Measurements from ENCODE around the gene ACOT4.

Gene ACOT4

DNA sequence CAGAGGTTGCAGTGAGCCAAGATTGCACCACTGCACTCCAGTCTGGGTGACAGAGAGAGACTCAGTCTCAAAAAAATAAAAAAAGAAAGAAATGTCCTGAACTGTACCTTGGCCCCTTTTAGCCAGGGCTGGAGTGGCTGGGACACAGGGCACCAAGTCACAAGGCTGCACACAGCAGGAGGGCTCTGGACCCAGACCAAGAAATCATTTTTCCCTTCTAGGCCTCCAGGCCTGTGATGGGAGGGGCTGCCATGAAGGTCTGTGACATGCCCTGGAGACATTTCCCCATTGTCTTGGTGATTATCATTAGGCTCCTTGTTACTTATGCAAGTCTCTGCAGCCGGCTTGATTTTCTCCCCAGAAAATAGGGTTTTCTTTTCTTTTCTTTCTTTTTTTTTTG lies 15.6 kb downstream of the ACOT4 start:
- no peak for DNase-seq (ENCODE audit: extremely low spot score)
- no peak for TF ChIP-seq FOXK2 (IDR thresholded peaks at IDR 0.05)
- no peak for TF ChIP-seq FOXM1 (IDR thresholded peaks at IDR 0.05; ENCODE audit: borderline replicate concordance)
- no peak for TF ChIP-seq ELF4 (IDR thresholded peaks at IDR 0.05)
- TF ChIP-seq HDGF (IDR thresholded peaks at IDR 0.05; ENCODE audit: borderline replicate concordance), result no peak
- no peak for TF ChIP-seq BHLHE40 (IDR thresholded peaks at IDR 0.05; ENCODE audit: borderline replicate concordance)
- TF ChIP-seq, protein P1, sequence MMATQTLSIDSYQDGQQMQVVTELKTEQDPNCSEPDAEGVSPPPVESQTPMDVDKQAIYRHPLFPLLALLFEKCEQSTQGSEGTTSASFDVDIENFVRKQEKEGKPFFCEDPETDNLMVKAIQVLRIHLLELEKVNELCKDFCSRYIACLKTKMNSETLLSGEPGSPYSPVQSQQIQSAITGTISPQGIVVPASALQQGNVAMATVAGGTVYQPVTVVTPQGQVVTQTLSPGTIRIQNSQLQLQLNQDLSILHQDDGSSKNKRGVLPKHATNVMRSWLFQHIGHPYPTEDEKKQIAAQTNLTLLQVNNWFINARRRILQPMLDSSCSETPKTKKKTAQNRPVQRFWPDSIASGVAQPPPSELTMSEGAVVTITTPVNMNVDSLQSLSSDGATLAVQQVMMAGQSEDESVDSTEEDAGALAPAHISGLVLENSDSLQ (IDR thresholded peaks at IDR 0.05), result no peak
- TF ChIP-seq ZNF384 (IDR thresholded peaks at IDR 0.05), result no peak
- TF ChIP-seq LEF1 (IDR thresholded peaks at IDR 0.05; ENCODE audit: borderline replicate concordance), result no peak
- no peak for TF ChIP-seq ARNT (IDR thresholded peaks at IDR 0.05)
- TF ChIP-seq CTBP1 (IDR thresholded peaks at IDR 0.05; ENCODE audit: borderline replicate concordance), result no peak
- no peak for TF ChIP-seq FOXA1 (IDR thresholded peaks at IDR 0.05)
- no peak for TF ChIP-seq TARDBP (IDR thresholded peaks at IDR 0.05)
- CTCF ChIA-PET, result no interaction called here
- POLR2A ChIA-PET, result no interaction called here

DNA sequence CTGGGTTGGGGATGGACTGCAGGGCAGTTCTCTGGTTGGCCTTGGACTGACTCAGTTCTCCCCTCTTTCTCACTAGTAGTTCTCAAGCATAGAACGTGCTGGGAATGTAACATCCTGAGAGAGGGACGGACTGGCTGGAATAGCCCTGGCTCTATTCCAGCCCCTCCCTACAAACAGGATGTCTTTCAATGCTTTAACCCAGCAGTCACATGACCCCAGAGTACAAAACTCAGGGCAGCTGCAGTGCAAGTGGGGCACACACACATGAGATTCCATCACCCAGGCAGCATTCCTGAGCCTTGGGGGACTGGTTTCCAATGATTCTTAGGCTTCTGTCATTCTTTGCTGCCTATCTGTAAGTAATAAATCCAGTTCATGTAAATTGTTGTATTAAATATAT lies 19.0 kb downstream of the ACOT4 start:
- TF ChIP-seq SP1 (IDR thresholded peaks at IDR 0.05) (no peak), LEF1 (IDR thresholded peaks at IDR 0.05; ENCODE audit: borderline replicate concordance) (no peak)
- TF ChIP-seq, protein P1 (IDR thresholded peaks at IDR 0.05), result no peak
- POLR2A ChIA-PET, result no interaction called here
- CTCF ChIA-PET, result no interaction called here
- DNase-seq (ENCODE audit: extremely low spot score), result no peak

GRCh38 chr14:73612339-73613045 lies 20.8 kb downstream of the ACOT4 start, which contains the start of gene ACOT6:
Gene ACOT6 (plus strand): TSS chr14:73612517. CDS start chr14:73612572, 55 bp downstream.
- peak; percentile 84 for DNase-seq (ENCODE audit: extremely low spot score)

GRCh38 chr14:73613046-73613383 lies 21.3 kb downstream of the ACOT4 start:
- ChIA-PET POLR2A (interaction anchor here (0.9 to 2.4 kb wide), 6 partner anchors 9 to 44 kb away, joined by 3 to 15 read pairs (median 6); partner anchors contain the start of genes ACOT2 and DNAL1), CTCF (interaction anchor here (0.9 to 2.1 kb wide), 3 partner anchors 21 to 123 kb away, joined by 3 to 9 read pairs (median 5); no protein-coding TSS in a partner anchor)
- DNase-seq (ENCODE audit: extremely low spot score), result no peak

More at GRCh38 chr14:73612339-73613045, 20.8 kb downstream of the ACOT4 start, which contains the start of gene ACOT6:
- CTCF ChIA-PET, result interaction anchor here (0.7 to 2.1 kb wide), 4 partner anchors 21 to 122 kb away, joined by 3 to 9 read pairs (median 4); no protein-coding TSS in a partner anchor
- TF ChIP-seq LEF1 (IDR thresholded peaks at IDR 0.05; ENCODE audit: borderline replicate concordance) (no peak), SP1 (IDR thresholded peaks at IDR 0.05) (no peak), ZNF384 (IDR thresholded peaks at IDR 0.05) (no peak), CTBP1 (IDR thresholded peaks at IDR 0.05; ENCODE audit: borderline replicate concordance) (no peak), ARNT (IDR thresholded peaks at IDR 0.05) (no peak), ELF4 (IDR thresholded peaks at IDR 0.05) (no peak), TARDBP (IDR thresholded peaks at IDR 0.05) (no peak), HDGF (IDR thresholded peaks at IDR 0.05; ENCODE audit: borderline replicate concordance) (no peak), FOXM1 (IDR thresholded peaks at IDR 0.05; ENCODE audit: borderline replicate concordance) (no peak), L3MBTL2 (conservative IDR thresholded peaks at IDR 0.05) (no peak), NFRKB (IDR thresholded peaks at IDR 0.05) (no peak), FOXK2 (IDR thresholded peaks at IDR 0.05) (no peak), SUZ12 (IDR thresholded peaks at IDR 0.05) (no peak), BHLHE40 (IDR thresholded peaks at IDR 0.05; ENCODE audit: borderline replicate concordance) (no peak), FOXA1 (IDR thresholded peaks at IDR 0.05) (no peak)
- TF ChIP-seq, protein P1 (IDR thresholded peaks at IDR 0.05), result no peak
- POLR2A ChIA-PET, result interaction anchor here (0.9 to 2.4 kb wide), 6 partner anchors 8 to 43 kb away, joined by 3 to 15 read pairs (median 6); partner anchors contain the start of genes ACOT2 and DNAL1

DNA sequence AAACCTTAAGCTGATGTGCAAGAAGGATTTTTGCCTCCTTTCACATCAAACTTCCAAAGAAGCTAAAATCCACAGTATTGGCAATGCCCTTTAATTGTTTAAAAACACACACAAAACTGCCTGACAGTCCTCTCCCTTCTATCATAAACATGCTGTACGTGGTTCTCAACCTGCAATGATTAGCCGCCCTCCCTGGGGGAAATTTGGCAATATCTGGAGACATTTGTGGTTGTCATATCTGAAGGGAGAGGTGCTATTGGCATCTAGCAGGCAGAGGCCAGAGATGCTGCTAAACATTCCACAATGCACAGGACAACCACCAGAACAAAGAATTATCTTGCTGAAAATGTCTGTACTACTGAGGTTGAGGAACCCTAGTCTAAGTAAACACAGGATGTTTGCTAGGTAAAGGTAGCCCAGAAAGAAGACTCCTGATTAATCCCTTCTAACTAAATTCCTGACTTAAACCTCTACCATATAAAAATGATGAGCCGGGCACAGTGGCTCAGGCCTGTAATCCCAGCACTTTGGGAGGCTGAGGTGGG lies 21.8 kb downstream of the ACOT4 start:
- POLR2A ChIA-PET, result interaction anchor here (0.9 to 2.4 kb wide), 4 partner anchors 9 to 44 kb away, joined by 3 to 15 read pairs (median 7); partner anchors contain the start of genes ACOT2 and DNAL1

More at GRCh38 chr14:73613046-73613383, 21.3 kb downstream of the ACOT4 start:
- TF ChIP-seq NFRKB (IDR thresholded peaks at IDR 0.05), result no peak
- no peak for TF ChIP-seq LEF1 (IDR thresholded peaks at IDR 0.05; ENCODE audit: borderline replicate concordance)
- TF ChIP-seq SP1 (IDR thresholded peaks at IDR 0.05), result no peak
- TF ChIP-seq, protein P1 (IDR thresholded peaks at IDR 0.05), result no peak
- TF ChIP-seq BHLHE40 (IDR thresholded peaks at IDR 0.05; ENCODE audit: borderline replicate concordance), result no peak
- no peak for TF ChIP-seq ARNT (IDR thresholded peaks at IDR 0.05)
- TF ChIP-seq FOXK2 (IDR thresholded peaks at IDR 0.05), result no peak
- no peak for TF ChIP-seq ELF4 (IDR thresholded peaks at IDR 0.05)
- no peak for TF ChIP-seq ZNF384 (IDR thresholded peaks at IDR 0.05)
- no peak for TF ChIP-seq FOXM1 (IDR thresholded peaks at IDR 0.05; ENCODE audit: borderline replicate concordance)
- no peak for TF ChIP-seq HDGF (IDR thresholded peaks at IDR 0.05; ENCODE audit: borderline replicate concordance)
- no peak for TF ChIP-seq SUZ12 (IDR thresholded peaks at IDR 0.05)

More for the DNA sequence above, 21.8 kb downstream of the ACOT4 start:
- CTCF ChIA-PET, result interaction anchor here (0.9 to 2.1 kb wide), 3 partner anchors 20 to 123 kb away, joined by 3 to 9 read pairs (median 5); no protein-coding TSS in a partner anchor
- TF ChIP-seq CTBP1 (IDR thresholded peaks at IDR 0.05; ENCODE audit: borderline replicate concordance) (no peak), NFRKB (IDR thresholded peaks at IDR 0.05) (no peak), BHLHE40 (IDR thresholded peaks at IDR 0.05; ENCODE audit: borderline replicate concordance) (no peak), HDGF (IDR thresholded peaks at IDR 0.05; ENCODE audit: borderline replicate concordance) (no peak), ZNF384 (IDR thresholded peaks at IDR 0.05) (no peak), SUZ12 (IDR thresholded peaks at IDR 0.05) (no peak), L3MBTL2 (conservative IDR thresholded peaks at IDR 0.05) (no peak), ARNT (IDR thresholded peaks at IDR 0.05) (no peak), ELF4 (IDR thresholded peaks at IDR 0.05) (no peak), FOXM1 (IDR thresholded peaks at IDR 0.05; ENCODE audit: borderline replicate concordance) (no peak), FOXK2 (IDR thresholded peaks at IDR 0.05) (no peak), FOXA1 (IDR thresholded peaks at IDR 0.05) (no peak), LEF1 (IDR thresholded peaks at IDR 0.05; ENCODE audit: borderline replicate concordance) (no peak), SP1 (IDR thresholded peaks at IDR 0.05) (no peak), TARDBP (IDR thresholded peaks at IDR 0.05) (no peak)
- TF ChIP-seq, protein P1 (IDR thresholded peaks at IDR 0.05), result no peak
- no peak for DNase-seq (ENCODE audit: extremely low spot score)

All from HEK293T (cell line).